Medulla oblongata (tissue), 1 donor: Measurements from ENCODE around the gene BCO1.
A peak's percentile ranks its signal among the peaks of the same experiment; 100 is the strongest.
"Not testable (repeated sequence)": the region's sequence is repeated elsewhere in the genome, so short reads cannot be mapped to it uniquely, and the experiment has no call there.

ENCODE experiments used
- DNase-seq: peaks from one replicate; pipeline ENCODE4 v3.0.0-alpha.2; 2015; ENCODE audit errors: extremely low spot score

The BCO1 gene

GRCh38 chr16:81238296-81239011 is at the start of gene BCO1:
Gene BCO1 (plus strand): TSS chr16:81238689. CDS start chr16:81238909, 220 bp downstream.
- DNase-seq, result peak; percentile 26

GRCh38 chr16:81189100-81189664 is 49.3 kb upstream of the BCO1 start:
- DNase-seq, result peak; percentile 57

- DNase-seq, result no peak
Measured at GRCh38 chr16:81190667-81191066, 47.8 kb upstream of the BCO1 start.

GRCh38 chr16:81195885-81196534 is 42.5 kb upstream of the BCO1 start:
- no peak for DNase-seq

- no peak for DNase-seq
Measured at GRCh38 chr16:81198635-81199034, 39.9 kb upstream of the BCO1 start.

GRCh38 chr16:81201267-81201666 is 37.2 kb upstream of the BCO1 start:
- DNase-seq, result no peak

- DNase-seq, result peak; percentile 82
Measured at GRCh38 chr16:81204798-81205680, 33.5 kb upstream of the BCO1 start.

- no peak for DNase-seq
Measured at GRCh38 chr16:81207076-81207475, 31.4 kb upstream of the BCO1 start.

- DNase-seq, result no peak
Measured at GRCh38 chr16:81210807-81211206, 27.7 kb upstream of the BCO1 start.

GRCh38 chr16:81212830-81213465 is 25.5 kb upstream of the BCO1 start:
- no peak for DNase-seq

GRCh38 chr16:81214745-81215166 is 23.7 kb upstream of the BCO1 start:
- no peak for DNase-seq

- DNase-seq, result no peak
Measured at GRCh38 chr16:81216114-81216513, 22.4 kb upstream of the BCO1 start.

GRCh38 chr16:81216706-81217105 is 21.8 kb upstream of the BCO1 start:
- no peak for DNase-seq

GRCh38 chr16:81219151-81219550 is 19.3 kb upstream of the BCO1 start:
- DNase-seq, result no peak

GRCh38 chr16:81220349-81220748 is 18.1 kb upstream of the BCO1 start:
- DNase-seq, result no peak

GRCh38 chr16:81221731-81222130 is 16.8 kb upstream of the BCO1 start:
- no peak for DNase-seq

- DNase-seq, result no peak
Measured at GRCh38 chr16:81224824-81225223, 13.7 kb upstream of the BCO1 start.

- DNase-seq, result not testable (repeated sequence)
Measured at GRCh38 chr16:81225697-81226096, 12.8 kb upstream of the BCO1 start.

- no peak for DNase-seq
Measured at GRCh38 chr16:81227785-81228184, 10.7 kb upstream of the BCO1 start.

GRCh38 chr16:81229811-81230210 is 8.7 kb upstream of the BCO1 start:
- no peak for DNase-seq

GRCh38 chr16:81231014-81231413 is 7.5 kb upstream of the BCO1 start:
- no peak for DNase-seq
